GM20000 (cell line): ENCODE data around the gene DNAJB6.

Experiments
- DNase-seq: peaks from one replicate; pipeline ENCODE4 v3.0.0; 2012; ENCODE audit warnings: low spot score
- TF ChIP-seq, protein P1 (sequence below): IDR thresholded peaks from 2 replicates; pipeline ENCODE4 v1.5.1; 2012; ENCODE audit warnings: mild to moderate bottlenecking, control low read depth; ENCODE audit errors: extremely low read depth, missing control alignments

DNAJB6 gene

DNA sequence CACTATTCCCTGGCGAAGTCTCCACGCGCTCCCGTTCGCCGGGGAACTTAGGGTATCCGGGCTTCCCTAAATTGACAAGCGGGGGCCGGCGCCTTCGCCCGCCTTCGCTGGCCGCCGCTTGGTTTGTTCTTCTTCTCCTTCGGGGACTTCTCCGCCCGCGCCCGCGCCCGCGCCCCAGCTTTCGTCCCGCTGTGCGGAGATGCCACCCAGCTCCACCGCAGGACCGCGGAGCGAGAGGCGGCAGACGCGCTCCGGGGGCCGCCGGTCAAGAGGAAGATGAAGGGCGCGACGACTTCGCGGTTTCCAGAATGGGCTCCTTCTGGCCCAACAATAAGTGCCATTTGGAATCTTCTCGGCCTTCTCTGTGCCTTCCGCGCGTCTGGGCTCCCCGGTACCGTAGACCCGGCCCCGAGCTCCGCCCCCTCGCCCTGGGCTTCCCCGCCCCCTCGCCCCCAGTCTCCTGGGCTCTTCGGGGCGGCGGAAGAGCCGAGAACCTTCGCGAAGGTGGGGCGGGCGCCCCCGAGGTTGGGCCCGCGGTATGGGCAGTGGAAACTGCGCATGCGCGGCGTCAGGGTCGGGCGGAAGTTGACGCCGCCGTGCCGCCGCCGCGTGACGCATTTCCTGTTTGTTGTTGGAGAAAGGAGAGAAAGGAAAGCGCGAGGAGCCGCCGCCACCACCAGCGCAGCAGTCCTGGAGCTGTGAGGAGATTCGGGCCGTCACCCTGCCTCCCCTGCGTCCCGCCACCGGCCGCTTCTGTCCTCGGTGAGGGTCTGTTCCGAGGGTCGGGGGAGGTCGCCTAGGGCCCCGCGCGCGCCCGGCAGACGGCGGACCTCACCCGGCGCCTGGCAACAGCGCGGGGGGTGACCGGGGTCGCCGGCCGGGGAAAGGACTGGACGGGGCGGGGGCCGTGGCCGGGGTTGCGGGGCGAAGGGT, at the start of gene DNAJB6:
DNAJB6 (plus strand) TSS at position 622 of the 933 bp plus-strand sequence. CDS start 21,569 bp downstream, outside the sequence.
- TF ChIP-seq, protein P1, sequence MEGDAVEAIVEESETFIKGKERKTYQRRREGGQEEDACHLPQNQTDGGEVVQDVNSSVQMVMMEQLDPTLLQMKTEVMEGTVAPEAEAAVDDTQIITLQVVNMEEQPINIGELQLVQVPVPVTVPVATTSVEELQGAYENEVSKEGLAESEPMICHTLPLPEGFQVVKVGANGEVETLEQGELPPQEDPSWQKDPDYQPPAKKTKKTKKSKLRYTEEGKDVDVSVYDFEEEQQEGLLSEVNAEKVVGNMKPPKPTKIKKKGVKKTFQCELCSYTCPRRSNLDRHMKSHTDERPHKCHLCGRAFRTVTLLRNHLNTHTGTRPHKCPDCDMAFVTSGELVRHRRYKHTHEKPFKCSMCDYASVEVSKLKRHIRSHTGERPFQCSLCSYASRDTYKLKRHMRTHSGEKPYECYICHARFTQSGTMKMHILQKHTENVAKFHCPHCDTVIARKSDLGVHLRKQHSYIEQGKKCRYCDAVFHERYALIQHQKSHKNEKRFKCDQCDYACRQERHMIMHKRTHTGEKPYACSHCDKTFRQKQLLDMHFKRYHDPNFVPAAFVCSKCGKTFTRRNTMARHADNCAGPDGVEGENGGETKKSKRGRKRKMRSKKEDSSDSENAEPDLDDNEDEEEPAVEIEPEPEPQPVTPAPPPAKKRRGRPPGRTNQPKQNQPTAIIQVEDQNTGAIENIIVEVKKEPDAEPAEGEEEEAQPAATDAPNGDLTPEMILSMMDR, result no peak
- peak; percentile 98 for DNase-seq

DNA sequence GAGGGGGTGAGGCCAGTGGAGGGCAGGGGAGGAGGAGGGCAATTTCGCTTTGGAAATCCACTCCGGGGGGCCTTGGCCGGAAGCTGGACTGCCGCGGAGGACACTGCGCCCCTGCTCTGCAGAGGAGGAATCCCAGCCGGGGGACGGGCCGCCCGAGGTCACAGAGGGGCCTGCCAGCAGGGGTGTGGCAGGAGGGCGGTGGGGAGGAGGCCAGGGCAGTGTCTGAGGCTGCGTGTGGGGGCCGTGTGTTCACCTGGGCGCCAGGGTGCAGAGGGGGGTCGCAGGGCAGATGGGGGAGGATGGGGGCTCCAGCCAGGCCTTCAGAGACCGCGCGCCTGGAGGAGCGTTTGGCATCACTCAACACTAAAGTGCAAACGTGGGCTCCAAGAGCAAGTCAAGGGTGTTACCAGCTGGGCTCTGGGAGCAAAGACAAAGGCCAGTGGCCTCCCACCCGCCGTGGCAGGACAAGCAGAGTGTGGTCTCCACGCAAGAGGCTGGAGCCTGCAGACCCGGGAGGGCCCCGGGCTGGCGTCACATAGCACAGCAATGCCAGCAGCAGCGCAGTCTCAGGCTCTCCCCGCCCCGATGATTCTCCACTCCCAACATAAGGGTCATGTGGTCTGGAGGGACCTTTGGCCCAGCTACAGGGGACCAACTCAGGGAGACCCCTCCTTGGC, 45.3 kb upstream of the DNAJB6 start:
- DNase-seq, result no peak
- TF ChIP-seq, protein P1, result no peak

DNA sequence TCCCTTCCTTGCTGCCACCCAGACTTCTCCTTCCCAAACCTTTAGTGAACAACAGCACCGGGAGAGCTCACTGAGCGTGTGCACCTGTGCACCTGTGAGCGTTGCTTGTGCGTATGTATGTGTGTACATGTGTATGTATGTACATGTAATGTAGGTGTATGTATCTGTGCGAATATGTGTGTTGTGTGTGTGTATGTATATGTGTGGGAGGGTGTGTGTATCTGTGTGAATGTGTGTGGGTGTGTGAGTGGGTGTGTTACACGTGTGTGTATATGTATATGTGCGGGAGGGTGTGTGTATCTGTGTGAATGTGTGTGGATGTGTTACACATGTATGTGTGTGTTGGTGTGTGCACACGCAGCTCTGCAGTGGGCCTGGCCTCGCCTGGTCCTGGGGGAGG, 44.5 kb upstream of the DNAJB6 start:
- TF ChIP-seq, protein P1, result no peak
- DNase-seq, result no peak

DNA sequence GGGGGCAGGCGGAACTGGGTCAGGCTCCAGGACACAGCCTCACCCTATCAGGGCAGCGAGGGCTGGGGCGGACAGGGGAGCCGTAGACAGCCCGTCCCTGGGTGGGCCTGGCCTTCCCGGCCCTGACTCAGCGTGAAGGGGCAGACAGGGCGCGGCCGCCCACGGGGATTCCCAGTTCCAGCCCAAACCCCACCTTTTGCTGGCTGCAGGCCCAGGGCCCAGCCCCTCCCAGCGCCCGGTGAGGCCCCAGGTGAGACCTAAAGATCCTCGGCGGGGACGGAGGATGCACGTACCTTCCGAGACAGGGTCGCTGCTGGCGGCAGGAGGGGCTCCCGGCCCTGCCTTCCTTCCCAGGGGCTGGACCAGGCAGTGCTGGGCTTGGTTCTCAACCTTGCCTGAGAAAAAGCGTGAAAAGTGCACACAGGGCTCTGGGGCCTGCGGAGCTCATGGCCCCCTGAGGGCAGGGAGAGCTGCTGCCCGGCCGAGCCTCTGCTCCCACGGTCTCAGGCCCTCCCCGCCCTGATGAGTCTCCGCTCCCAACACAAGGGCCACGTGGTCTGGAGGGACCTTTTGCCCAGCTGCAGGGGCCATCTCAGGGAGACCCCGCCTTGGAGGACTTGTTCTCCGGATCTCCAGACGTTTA, 43.9 kb upstream of the DNAJB6 start:
- TF ChIP-seq, protein P1, result no peak
- no peak for DNase-seq

DNA sequence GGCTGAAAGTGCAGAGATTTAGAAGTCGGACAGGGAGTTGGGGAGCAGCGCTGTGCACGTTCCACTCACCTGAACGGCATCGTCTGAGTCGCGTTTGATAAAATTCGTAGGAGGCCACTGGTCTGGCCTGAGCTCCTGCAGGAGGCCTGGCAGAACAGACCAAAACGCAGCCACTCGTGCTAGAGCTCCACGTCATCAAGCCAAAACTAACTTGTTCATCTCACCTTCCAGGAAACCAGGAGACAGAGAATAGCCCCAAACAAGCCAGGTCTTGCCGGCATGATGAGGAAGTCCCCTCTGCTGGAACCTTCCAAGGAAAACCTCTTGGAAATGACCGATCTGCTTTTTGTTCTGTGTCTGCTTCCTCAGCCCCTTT, 43.4 kb upstream of the DNAJB6 start:
- TF ChIP-seq, protein P1, result no peak
- no peak for DNase-seq

DNA sequence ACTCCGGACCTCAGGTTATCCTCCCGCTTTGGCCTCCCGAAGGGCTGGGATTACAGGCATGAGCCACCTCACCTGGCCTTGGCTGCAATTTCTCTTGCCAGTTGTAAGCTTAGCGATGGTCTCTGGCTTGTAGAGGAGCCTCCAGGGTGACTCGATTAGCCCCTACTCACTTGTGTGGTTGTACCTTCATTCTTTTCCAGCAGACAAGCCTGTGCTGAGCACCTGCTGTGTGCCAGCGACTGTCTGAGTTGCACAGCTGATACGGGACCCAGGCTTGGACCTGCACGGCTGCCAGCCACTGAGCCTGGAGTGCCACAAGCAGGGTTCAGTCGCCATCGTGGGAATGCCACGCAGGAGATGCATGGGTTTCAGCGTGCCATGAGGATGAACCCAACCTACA, 42.0 kb upstream of the DNAJB6 start:
- no peak for DNase-seq
- TF ChIP-seq, protein P1, result no peak

DNA sequence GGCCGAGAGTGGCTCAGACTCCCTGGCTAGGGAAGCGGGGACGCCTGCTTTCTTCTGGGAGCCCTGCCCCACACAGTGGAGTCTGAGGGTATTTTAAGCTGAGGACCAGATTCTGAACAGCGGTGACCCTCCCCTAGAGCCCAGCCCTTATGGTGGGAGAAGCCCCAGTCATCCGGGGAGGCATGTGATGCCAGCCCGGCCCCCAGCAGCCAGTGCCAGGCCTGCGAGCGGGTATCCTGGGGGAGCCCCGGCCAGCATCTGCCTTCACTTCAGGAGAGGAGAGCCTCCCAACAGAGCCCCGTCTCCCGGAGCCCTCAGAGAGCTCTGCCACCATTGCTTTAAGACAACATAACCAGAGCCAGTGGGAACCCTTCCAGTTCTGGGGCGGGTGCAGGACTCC, 41.5 kb upstream of the DNAJB6 start:
- TF ChIP-seq, protein P1, result no peak
- no peak for DNase-seq
